GM21619 (cell line): Measurements from ENCODE around the gene ITGAV.

ENCODE experiments used
- ATAC-seq: cut with Tn5 transposase; IDR thresholded peaks from one replicate; pipeline ENCODE4 v1.9.1; 2021; ENCODE audit not compliant: unreplicated experiment

ITGAV gene

GRCh38 chr2:186612026-186612425 is 22.2 kb downstream of the ITGAV start:
- ATAC-seq: no peak

DNA sequence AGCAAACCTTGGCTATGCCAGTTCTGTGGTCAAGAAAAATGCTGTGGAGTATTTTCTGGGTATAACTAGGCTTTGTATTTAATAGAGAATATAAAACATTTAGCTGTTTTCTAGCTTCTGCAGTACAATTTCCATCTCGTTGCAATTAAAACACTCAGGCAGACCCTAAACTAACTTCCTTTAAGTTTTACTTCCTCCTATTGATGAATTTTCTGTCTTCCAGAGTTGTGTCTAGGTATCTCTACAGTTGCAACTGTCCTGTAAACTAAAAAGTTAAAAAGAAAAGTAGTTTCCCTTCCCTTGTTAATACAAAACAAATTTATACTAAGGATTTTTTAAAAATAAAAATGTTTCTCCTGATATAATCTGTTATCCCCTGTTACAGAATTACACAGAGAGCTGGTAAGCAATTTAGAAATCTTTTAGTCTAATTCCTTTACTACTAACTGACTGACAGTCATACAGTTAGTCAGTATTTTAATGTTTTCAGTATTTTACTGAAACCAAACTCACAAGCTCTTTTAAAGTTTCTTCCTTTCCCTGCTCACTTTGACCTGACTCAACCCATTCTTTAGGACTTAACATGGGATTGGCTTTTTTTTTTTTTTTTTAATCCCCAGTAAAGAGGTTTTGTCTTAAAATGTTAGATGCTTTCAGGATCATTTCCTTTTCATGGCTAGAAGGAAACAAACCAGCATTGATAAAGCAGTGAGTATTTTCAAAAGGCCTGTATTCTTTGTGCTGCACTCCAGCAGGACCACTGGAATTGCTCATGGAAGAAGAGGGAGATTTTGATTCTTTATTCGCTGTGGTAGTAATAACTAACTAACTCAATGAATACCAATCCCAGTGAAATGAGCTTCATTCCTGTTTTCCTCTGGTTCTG is 22.9 kb downstream of the ITGAV start:
- ATAC-seq: no peak

DNA sequence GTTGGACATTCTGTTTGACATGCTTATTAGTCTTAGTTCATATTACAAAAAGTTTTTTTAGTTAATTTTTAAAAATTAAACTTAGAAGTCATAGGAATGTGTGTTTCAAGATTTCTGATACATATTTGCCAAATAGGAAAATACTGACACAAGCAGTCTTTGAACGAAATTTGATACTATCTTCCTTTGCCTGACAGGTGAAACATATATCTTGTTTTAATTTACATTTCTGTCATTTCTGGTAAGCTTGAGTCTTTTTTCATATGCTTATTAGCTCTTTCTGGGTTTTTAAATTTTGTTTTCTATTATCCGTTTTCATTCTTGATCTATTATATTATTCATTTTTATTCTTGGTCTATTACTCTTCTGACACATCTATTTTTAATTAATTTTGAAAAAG is 24.5 kb downstream of the ITGAV start:
- no peak for ATAC-seq

DNA sequence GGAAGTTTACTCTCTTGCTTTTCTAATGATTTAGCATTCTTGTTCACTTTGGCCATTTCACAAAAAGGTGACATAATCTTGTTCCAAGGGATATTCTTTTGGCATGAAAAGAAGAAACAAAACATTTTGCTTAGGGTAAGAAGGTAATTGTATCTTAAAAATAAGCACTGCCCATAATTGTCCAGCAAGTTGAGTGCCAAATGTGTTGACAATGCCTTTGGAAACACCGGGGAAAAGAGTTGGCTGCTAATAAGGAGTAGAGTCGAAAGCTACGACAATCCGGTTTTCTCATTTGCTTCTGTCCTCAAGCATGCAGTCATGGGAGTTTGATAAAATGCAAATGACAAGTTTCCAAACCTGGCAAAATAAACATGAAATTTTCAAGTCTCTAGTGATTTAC is 27.3 kb downstream of the ITGAV start:
- no peak for ATAC-seq

GRCh38 chr2:186617771-186618170 is 27.9 kb downstream of the ITGAV start:
- ATAC-seq: no peak

- no peak for ATAC-seq
Measured at GRCh38 chr2:186618696-186619095, 28.8 kb downstream of the ITGAV start.

DNA sequence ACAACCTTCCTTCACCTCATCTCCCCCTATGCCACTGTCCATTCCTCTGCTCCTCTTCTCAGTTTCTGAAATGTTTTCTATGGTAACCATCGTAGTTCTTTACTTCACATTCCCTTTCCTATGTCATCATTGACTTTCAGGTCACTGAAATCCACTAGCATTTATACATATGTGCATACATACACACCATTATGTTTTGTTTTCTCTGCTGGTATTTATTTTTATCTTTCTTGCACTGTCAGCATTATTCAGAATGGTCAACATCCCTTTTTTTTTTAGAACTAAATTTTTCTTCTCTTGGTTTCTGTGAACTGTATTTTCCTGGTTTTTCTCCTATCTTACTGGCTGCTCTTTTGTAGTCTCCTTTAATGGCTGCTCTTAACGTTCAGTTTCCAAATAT is 33.2 kb downstream of the ITGAV start:
- ATAC-seq: no peak

- no peak for ATAC-seq
Measured at GRCh38 chr2:186624276-186624675, 34.4 kb downstream of the ITGAV start.

- ATAC-seq: no peak
Measured at GRCh38 chr2:186629250-186629996, 39.6 kb downstream of the ITGAV start.

GRCh38 chr2:186632417-186632816 is 42.6 kb downstream of the ITGAV start:
- ATAC-seq: no peak

DNA sequence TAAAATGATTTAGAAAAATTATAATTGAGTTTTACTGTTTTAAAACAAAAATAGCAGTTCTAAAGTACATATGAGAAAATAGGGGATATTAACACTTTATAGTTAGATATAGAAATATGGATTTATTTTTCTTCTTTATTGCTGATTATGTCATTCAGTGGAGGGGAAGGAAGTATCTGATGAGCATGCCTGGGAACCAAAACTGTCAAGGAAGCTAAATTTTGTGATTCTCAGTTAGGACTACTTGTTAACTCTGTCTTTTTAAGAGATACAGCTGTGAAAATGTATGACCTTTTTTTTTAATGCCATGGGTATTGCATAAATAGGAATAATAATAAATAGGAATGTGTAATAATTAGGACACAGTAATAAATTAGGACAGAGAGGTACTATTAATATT is 44.8 kb downstream of the ITGAV start:
- no peak for ATAC-seq

DNA sequence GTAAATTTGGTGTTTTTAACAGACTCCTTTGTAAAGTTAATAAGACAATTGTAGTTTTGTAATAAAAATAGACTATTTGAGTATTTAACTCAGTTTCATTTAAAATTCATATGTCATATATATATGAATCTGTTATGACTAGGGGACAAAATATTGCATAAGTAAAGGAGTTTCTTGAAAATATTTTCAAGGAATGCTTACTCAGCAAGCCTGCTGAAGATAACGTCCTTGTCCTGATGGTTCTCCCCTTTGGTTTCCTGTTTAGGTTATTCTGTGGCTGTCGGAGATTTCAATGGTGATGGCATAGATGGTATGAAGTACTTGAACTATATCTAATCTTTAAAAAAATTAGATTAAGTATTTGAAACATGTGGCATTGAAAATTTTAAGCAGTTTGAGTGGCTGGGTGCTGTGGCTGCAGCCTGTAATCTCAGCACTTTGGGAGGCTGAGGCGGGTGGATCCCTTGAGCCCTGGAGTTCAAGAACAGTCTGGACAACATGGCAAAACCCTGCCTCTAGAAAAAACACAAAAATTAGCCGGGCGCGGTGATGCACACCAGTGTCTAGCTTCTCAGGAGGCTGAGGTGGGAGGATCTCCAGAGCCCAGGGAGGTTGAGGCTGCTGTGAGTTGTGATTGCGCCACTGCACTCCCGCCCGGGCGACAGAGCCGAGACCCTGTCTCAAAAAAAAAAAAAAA is 47.1 kb downstream of the ITGAV start:
- no peak for ATAC-seq

GRCh38 chr2:186637497-186637800 is 47.6 kb downstream of the ITGAV start:
- no peak for ATAC-seq

DNA sequence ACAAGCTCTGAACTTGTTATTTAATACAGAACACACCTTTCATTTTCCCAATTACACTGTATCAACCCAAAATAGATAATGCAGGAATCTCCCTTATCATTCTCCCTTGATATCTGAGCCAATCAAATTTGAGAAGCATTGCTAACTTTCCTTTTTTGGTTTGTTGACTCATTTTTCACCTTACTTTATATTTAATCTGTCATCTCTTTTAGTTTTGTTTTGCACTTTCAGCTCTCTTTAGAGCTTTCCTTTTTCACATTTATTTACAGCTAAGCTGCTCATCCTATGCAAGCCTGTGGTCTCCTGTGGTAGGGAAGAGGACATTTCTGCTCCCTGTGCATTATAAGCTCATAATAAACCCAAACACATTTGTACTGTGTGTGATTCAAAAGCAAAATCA is 50.1 kb downstream of the ITGAV start:
- peak; percentile 73 for ATAC-seq

DNA sequence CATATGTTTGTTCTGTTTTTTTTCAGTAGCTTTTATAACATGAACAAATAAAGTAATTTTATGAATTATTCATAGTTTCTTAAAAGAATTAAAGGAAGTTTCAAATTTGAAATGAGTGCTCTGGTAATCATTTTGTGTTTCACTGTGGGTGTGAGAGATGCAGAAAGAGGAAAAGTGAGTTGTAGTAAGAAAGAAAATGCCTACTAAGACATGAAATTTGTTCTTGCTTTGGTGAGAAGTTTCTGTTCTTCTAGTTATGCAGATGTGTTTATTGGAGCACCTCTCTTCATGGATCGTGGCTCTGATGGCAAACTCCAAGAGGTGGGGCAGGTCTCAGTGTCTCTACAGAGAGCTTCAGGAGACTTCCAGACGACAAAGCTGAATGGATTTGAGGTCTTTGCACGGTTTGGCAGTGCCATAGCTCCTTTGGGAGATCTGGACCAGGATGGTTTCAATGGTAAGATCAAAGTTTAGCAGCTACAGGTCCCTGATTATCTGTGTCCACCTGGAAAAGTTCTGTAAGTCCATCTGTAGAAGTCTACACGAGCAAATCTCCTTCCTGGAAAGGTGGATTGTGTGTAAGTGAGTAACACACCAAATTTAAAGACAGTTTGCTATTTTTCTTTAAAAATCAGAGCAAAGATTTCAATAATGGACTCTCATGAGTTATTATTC is 51.4 kb downstream of the ITGAV start:
- peak; percentile 12 for ATAC-seq

GRCh38 chr2:186641807-186642321 is 52.0 kb downstream of the ITGAV start:
- ATAC-seq: peak; percentile 72

DNA sequence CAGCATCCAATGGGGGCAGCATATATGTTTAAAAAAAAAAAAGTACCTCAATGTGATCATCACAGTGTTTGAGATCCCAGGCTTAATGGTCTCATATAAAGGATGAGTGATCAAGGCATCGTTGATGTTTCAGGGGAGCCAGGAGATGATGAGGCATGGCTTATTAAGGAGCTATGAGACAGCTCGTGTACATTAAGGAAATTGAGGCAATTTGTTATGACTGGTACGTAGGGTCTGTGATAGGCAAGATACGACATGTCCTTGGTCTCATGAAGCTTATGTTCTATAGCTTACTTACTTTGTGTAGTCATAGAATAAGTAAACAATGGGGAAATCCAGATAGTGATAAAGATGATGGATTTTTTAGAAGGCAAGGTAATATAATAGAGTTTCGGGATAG is 54.9 kb downstream of the ITGAV start:
- ATAC-seq: no peak

GRCh38 chr2:186645999-186646398 is 56.1 kb downstream of the ITGAV start:
- ATAC-seq: no peak

- no peak for ATAC-seq
Measured at GRCh38 chr2:186648130-186648529, 58.3 kb downstream of the ITGAV start.

- no peak for ATAC-seq
Measured at GRCh38 chr2:186653511-186653910, 63.7 kb downstream of the ITGAV start.

DNA sequence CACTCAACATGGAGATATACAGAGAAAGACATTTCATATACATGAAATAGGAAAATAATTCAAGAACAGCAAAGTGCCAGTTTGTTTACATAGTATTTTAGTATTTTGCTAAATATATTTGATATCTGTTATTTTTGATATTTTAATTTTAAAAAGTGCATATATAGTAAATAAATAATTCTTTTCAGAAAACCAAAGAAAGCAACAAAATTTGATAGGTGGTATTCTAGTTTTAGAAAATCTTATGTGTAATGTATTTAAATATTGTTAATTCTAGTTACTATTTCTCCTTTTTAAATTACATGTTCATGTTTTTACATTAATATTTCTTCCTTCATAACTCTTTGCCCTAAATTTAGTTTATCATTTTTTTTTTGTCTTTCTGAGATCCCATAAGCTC is 69.5 kb downstream of the ITGAV start:
- no peak for ATAC-seq
